HepG2 (cell line): Measurements from ENCODE around the gene KRTDAP. TPM values are rescaled to one million over a fixed set of nuclear protein-coding genes. Genes with fewer than 3 reads are reported as not detected.

Experiments
- ATAC-seq: fragments of 200-7000 bp; cut with Tn5 transposase; 3 replicates; pipeline ENCODE4 v1.9.1; 2020; ENCODE audit warnings: mild to moderate bottlenecking, moderate library complexity
- BruUV-seq: library from RNA; stranded (reverse); fragments of 400-500 nt; replicated peaks from 2 replicates; lab custom pipeline; 2021; lab: Mats Ljungman, UMichigan
- CTCF ChIA-PET: fragments of 300-600 bp; formaldehyde crosslinking; extraction: SDS; loops from one replicate; lab custom pipeline; 2021; ENCODE audit warnings: low total read pairs, inconsistent platforms, low intra/inter-chr PET ratio; lab: Yijun Ruan, JAX
- POLR2A ChIA-PET: fragments of 350-600 bp; sonication (Branson Sonifier 250); formaldehyde crosslinking; loops from one replicate; lab custom pipeline; 2020; ENCODE audit warnings: antibody characterized with exemption, inconsistent platforms; lab: Yijun Ruan, JAX
- DNase-seq: peaks from one replicate; pipeline ENCODE4 v3.0.0-alpha.2; 2015; ENCODE audit warnings: low spot score
- FAIRE-seq: peaks from 3 replicates; lab custom pipeline; 2011; peaks lifted over from hg19 to GRCh38; lab: Jason Lieb, UNC
- H2AFZ ChIP-seq: one replicate; pipeline ENCODE4 v1.6.1; 2011; ENCODE audit warnings: low read length, inconsistent platforms
- H3K27ac ChIP-seq: fragments of 300-600 bp; 3 replicates; pipeline ENCODE4 v1.8.0; 2011; ENCODE audit warnings: mixed run types, mild to moderate bottlenecking, mixed read lengths, low read length, inconsistent platforms; ENCODE audit not compliant: insufficient read depth; ENCODE audit errors: extremely low read length
- H3K27me3 ChIP-seq, 2 experiments: fragments of 200-600 bp in 1 of 2; 2 replicates in 1 of 2; 3 replicates in 1 of 2; pipeline versions ENCODE4 v1.6.0 to v1.8.0; 2011; ENCODE audit warnings: low read length in 2 of 2, mild to moderate bottlenecking in 2 of 2, moderate library complexity in 2 of 2, inconsistent platforms in 1 of 2; ENCODE audit not compliant: insufficient read depth in 2 of 2, control insufficient read depth in 1 of 2
- H3K36me3 ChIP-seq, 2 experiments: fragments of 200-600 bp in 1 of 2; replicated peaks in 1 of 2; 2 replicates in 1 of 2; 3 replicates in 1 of 2; pipeline versions ENCODE4 v1.5.1 to v1.8.0; 2011; ENCODE audit warnings: low read length in 2 of 2, inconsistent platforms in 1 of 2; ENCODE audit not compliant: insufficient read depth in 2 of 2, control insufficient read depth in 1 of 2
- H3K4me1 ChIP-seq: 2 replicates; pipeline ENCODE4 v1.5.1; 2012; ENCODE audit warnings: low read length, inconsistent platforms; ENCODE audit not compliant: insufficient read depth
- H3K4me2 ChIP-seq: 2 replicates; pipeline ENCODE4 v1.6.0; 2011; ENCODE audit warnings: low read depth, low read length, inconsistent platforms
- H3K4me3 ChIP-seq, 3 experiments: fragments of 200-600 bp in 1 of 3; sonication (generic), shearing (Covaris generic) in 1 of 3; replicated peaks in 1 of 3; 2 replicates each; pipeline ENCODE4 v1.5.1; 2011 to 2016; ENCODE audit warnings: low read length in 3 of 3, inconsistent platforms in 2 of 3, low read depth in 2 of 3, mild to moderate bottlenecking in 2 of 3, control low read depth in 1 of 3, mixed read lengths in 1 of 3; ENCODE audit not compliant: insufficient read depth in 1 of 3
- H3K79me2 ChIP-seq: one replicate; pipeline ENCODE4 v1.6.1; 2011; ENCODE audit warnings: low read length, inconsistent platforms; ENCODE audit not compliant: insufficient read depth
- H3K9ac ChIP-seq: 2 replicates; pipeline ENCODE4 v1.6.0; 2011; ENCODE audit warnings: mild to moderate bottlenecking, low read depth, low read length, inconsistent platforms; ENCODE audit not compliant: insufficient read depth
- H3K9me3 ChIP-seq: 2 replicates; pipeline ENCODE4 v1.5.1; 2012; ENCODE audit warnings: mild to moderate bottlenecking, low read length
- H4K20me1 ChIP-seq: 2 replicates; pipeline ENCODE4 v1.6.0; 2011; ENCODE audit warnings: inconsistent platforms, mild to moderate bottlenecking, low read length, moderate library complexity; ENCODE audit not compliant: insufficient read depth
- ATF7 ChIP-seq, 2 experiments: fragments of 450-650 bp in 1 of 2; sonication (generic) in 1 of 2; formaldehyde crosslinking in 1 of 2; IDR thresholded peaks; 2 replicates each; pipeline versions ENCODE4 v1.4.0 to v1.6.1; 2016 to 2020; ENCODE audit warnings: antibody characterized with exemption in 1 of 2, mild to moderate bottlenecking in 1 of 2, missing genetic modification reagents in 1 of 2
- CEBPZ ChIP-seq: IDR thresholded peaks from 2 replicates; pipeline ENCODE4 v1.6.1; 2012; ENCODE audit warnings: low read length, improper control_type of control experiment
- GABPA ChIP-seq, 2 experiments: IDR thresholded peaks; 2 replicates each; pipeline ENCODE4 v1.6.1; 2011 to 2016; ENCODE audit warnings: low read depth in 2 of 2, low read length in 1 of 2, missing biosample characterization in 1 of 2, missing genetic modification characterization in 1 of 2
- MED8 ChIP-seq: sonication (generic); formaldehyde crosslinking; IDR thresholded peaks from 2 replicates; pipeline ENCODE4 v1.8.1; 2023; ENCODE audit warnings: mild to moderate bottlenecking, missing genetic modification reagents; ENCODE audit not compliant: insufficient replicate concordance
- NCOA1 ChIP-seq: sonication (generic); formaldehyde crosslinking; IDR thresholded peaks from 2 replicates; pipeline ENCODE4 v1.9.0; 2021; ENCODE audit warnings: missing genetic modification reagents
- ZNF567 ChIP-seq: sonication (generic); formaldehyde crosslinking; IDR thresholded peaks from 2 replicates; pipeline ENCODE4 v1.8.1; 2023; ENCODE audit warnings: mild to moderate bottlenecking, missing genetic modification reagents, borderline replicate concordance
- WGBS: methylation state at CpG from one replicate; pipeline ENCODE4 v1.1.6; 2017; ENCODE audit warnings: low lambda C conversion rate; 5-methylcytosine and 5-hydroxymethylcytosine counted together
- in situ Hi-C: cut with HindIII; loops from 2 replicates; pipeline ENCODE4 v1.10.0; 2017; ENCODE audit warnings: low pct_unique_long_range_greater_than_20kb; ENCODE audit not compliant: extremely low pct_ligation_motif_present
- intact Hi-C: fragments of 100-400 bp; cut with micrococcal nuclease; formaldehyde crosslinking; loops from one replicate; pipeline ENCODE4 v1.10.0; 2022; ENCODE audit not compliant: unreplicated experiment
- polyA plus RNA-seq, 8 experiments: library from polyadenylated mRNA; depleted of rRNA in 3 of 8; stranded (reverse) in 7 of 8; unstranded in 1 of 8; fragments of >200 nt; fragmentation: Illumina TruSeq in 4 of 8; extraction: Trizol in 4 of 8; gene quantifications; 2 replicates each; pipeline versions ENCODE4 v1.2.1 to v1.2.3, GENCODE V29; 2011 to 2016; ENCODE audit warnings: low read depth in 4 of 8, missing spikeins in 1 of 8, mixed read lengths in 1 of 8; ENCODE audit not compliant: insufficient read depth in 1 of 8
- total RNA-seq, 5 experiments: library from RNA; depleted of rRNA; stranded (reverse); fragments of >200 nt; fragmentation: Illumina TruSeq; extraction: Trizol; gene quantifications; 2 replicates each; pipeline ENCODE4 v1.2.3, GENCODE V29; 2016; ENCODE audit warnings: low read depth in 1 of 5

Gene KRTDAP
- total and polyA plus RNA-seq, 2 of the 13 experiments (the other 11 are each of a cell fraction or from before 2014, with no cell fraction given), result 0.86 to 1.5 TPM

DNA sequence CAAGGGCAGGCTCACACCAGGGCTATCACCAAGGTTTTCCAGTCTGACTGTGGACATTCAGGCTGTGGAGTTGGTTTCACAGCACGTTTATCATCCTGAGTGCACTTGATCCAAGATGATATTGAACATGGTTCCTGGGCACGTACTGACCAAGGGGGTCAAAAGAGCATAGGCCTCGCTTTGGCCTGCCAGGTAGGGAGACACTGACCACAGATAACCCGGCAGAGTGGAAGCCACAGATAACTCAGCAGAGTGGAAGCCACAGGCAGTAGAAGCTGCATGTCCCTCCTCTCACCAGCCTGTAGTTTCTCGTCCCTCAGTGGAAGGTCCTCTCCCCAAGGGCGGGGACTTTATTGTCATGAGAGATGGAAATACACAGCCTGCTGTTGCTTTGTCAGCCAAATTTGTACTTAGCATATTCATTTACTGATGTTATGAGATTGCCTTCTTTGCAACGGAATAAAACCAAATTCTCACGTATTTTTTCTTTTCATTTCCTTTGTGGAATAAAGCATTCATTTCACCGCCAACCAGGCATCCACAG is 8.8 kb upstream of the KRTDAP start:
- H3K4me3 ChIP-seq, result no peak overlapping the region
- no peak for TF ChIP-seq MED8 (CRISPR knock-in tag)
- TF ChIP-seq ATF7 (IDR thresholded peaks at IDR 0.05), result no peak
- TF ChIP-seq ATF7 (CRISPR knock-in tag; IDR thresholded peaks at IDR 0.05), result no peak
- no peak for TF ChIP-seq GABPA (IDR thresholded peaks at IDR 0.05; ENCODE audit: low read depth, low read length)
- no peak for TF ChIP-seq GABPA (CRISPR knock-in tag; IDR thresholded peaks at IDR 0.05; ENCODE audit: low read depth)
- no peak for TF ChIP-seq CEBPZ
- TF ChIP-seq NCOA1 (CRISPR knock-in tag), result no peak
- no peak for TF ChIP-seq ZNF567
- in situ Hi-C loops, result no loop called here
- no peak overlapping the region for H3K27ac ChIP-seq
- no peaks in the 10 kb centered on the region for H3K9me3 ChIP-seq
- FAIRE-seq (no peak), DNase-seq (no peak), ATAC-seq (no peak)
- H3K4me2 ChIP-seq, result no peak overlapping the region
- peaks cover 15% of the 10 kb centered on the region for H3K4me1 ChIP-seq
- H3K27me3 ChIP-seq, result no peaks in the 10 kb centered on the region
- intact Hi-C loops, result loop anchor here (10.0 kb wide), 1 partner anchor 254 kb away; the partner anchor contains the start of gene LSR
- H3K9ac ChIP-seq, result no peak overlapping the region
- H4K20me1 ChIP-seq, result no peaks in the 10 kb centered on the region
- CTCF ChIA-PET, result no interaction called here
- H3K36me3 ChIP-seq, result peaks cover 0 to 10% of the 10 kb centered on the region in 2 experiments; a peak in 2 of 5 replicates
- 95% methylated on average over 7 of the region's 9 CpGs for WGBS
- H3K79me2 ChIP-seq, result no peaks in the 10 kb centered on the region
- POLR2A ChIA-PET, result no interaction called here
- H2AFZ ChIP-seq, result no peak overlapping the region
- no TSS peak for BruUV-seq
